Endodermal cell (in vitro differentiated cells): ENCODE data around the gene RGS6. TPM values are rescaled to one million over a fixed set of nuclear protein-coding genes. Genes with fewer than 3 reads are reported as not detected.

ENCODE experiments used
- DNase-seq: peaks from one replicate; pipeline ENCODE4 v3.0.0-alpha.2; 2017
- H3K27ac ChIP-seq: 2 replicates; pipeline ENCODE4 v1.5.1; 2013; ENCODE audit warnings: mild to moderate bottlenecking, low read depth, low read length, moderate library complexity
- H3K27me3 ChIP-seq: 2 replicates; pipeline ENCODE4 v1.6.1; 2013; ENCODE audit warnings: mild to moderate bottlenecking, low read length, moderate library complexity; ENCODE audit not compliant: insufficient read depth, control insufficient read depth, poor library complexity, severe bottlenecking
- H3K36me3 ChIP-seq: 2 replicates; pipeline ENCODE4 v1.7.0; 2013; ENCODE audit warnings: mild to moderate bottlenecking, low read length, moderate library complexity; ENCODE audit not compliant: control insufficient read depth, insufficient read depth
- H3K4me1 ChIP-seq: one replicate; pipeline ENCODE4 v1.7.0; 2013; ENCODE audit warnings: low read length; ENCODE audit not compliant: control insufficient read depth, insufficient read depth
- H3K4me3 ChIP-seq: 2 replicates; pipeline ENCODE4 v1.5.1; 2013; ENCODE audit warnings: mild to moderate bottlenecking, low read length, moderate library complexity
- H3K9ac ChIP-seq: 2 replicates; pipeline ENCODE4 v1.6.1; 2013; ENCODE audit warnings: mild to moderate bottlenecking, low read length, moderate library complexity; ENCODE audit not compliant: poor library complexity, severe bottlenecking; ENCODE audit errors: extremely low read depth
- H3K9me3 ChIP-seq: 2 replicates; pipeline ENCODE4 v1.6.1; 2013; ENCODE audit warnings: mild to moderate bottlenecking, low read length, moderate library complexity; ENCODE audit not compliant: control insufficient read depth
- H3K27ac Mint-ChIP-seq: 2 replicates; pipeline ENCODE4 v1.8.0; 2020; ENCODE audit warnings: mixed read lengths
- H3K27me3 Mint-ChIP-seq: 2 replicates; pipeline ENCODE4 v1.8.0; 2021; ENCODE audit warnings: mild to moderate bottlenecking, mixed read lengths; ENCODE audit not compliant: insufficient read depth
- H3K36me3 Mint-ChIP-seq: 2 replicates; pipeline ENCODE4 v1.8.0; 2020; ENCODE audit warnings: low read depth, mixed read lengths
- H3K4me1 Mint-ChIP-seq: 2 replicates; pipeline ENCODE4 v1.8.0; 2020; ENCODE audit warnings: mixed read lengths
- H3K4me3 Mint-ChIP-seq: 2 replicates; pipeline ENCODE4 v1.8.0; 2020; ENCODE audit warnings: mild to moderate bottlenecking, moderate library complexity, mixed read lengths
- H3K9me3 Mint-ChIP-seq: 2 replicates; pipeline ENCODE4 v1.8.0; 2020; ENCODE audit warnings: mild to moderate bottlenecking, mixed read lengths
- WGBS, 2 experiments: methylation state at CpG; one replicate each; pipeline versions ENCODE4 v1.1.5 to v1.1.7; 2013; ENCODE audit warnings: missing lambda C conversion rate in 2 of 2, mixed read lengths in 1 of 2; ENCODE audit not compliant: insufficient coverage in 1 of 2, insufficient read length in 1 of 2; 5-methylcytosine and 5-hydroxymethylcytosine counted together
- total RNA-seq, 2 donors: library from RNA; stranded (reverse); fragmentation: NEBNext Ultra II Directional in 1 of 2; extraction: Animal tissue kit (Norgen Biotek cat#: 25700) in 1 of 2; gene quantifications; 2 replicates in 1 of 2; 3 replicates in 1 of 2; pipeline ENCODE4 v1.2.1, GENCODE V29; 2021
- TF ChIP-seq, protein P1 (sequence below): fragments of 200-600 bp; sonication (generic); conservative IDR thresholded peaks from 2 replicates; pipeline ENCODE4 v1.5.0; 2021; ENCODE audit warnings: antibody characterized with exemption, mild to moderate bottlenecking

RGS6 gene
- total RNA-seq, 2 donors from 2014 or later = 10.1 to 16.3 TPM

- no peaks in the 10 kb centered on the region for H3K36me3 ChIP-seq
- no peaks in the 10 kb centered on the region for H3K27me3 ChIP-seq
- H3K4me3 ChIP-seq = no peak overlapping the region
- H3K9me3 Mint-ChIP-seq = peaks cover 20% of the 10 kb centered on the region
- no peaks in the 10 kb centered on the region for H3K27me3 Mint-ChIP-seq
- no peak for DNase-seq
- H3K36me3 Mint-ChIP-seq = peaks cover 21% of the 10 kb centered on the region
- TF ChIP-seq, protein P1, sequence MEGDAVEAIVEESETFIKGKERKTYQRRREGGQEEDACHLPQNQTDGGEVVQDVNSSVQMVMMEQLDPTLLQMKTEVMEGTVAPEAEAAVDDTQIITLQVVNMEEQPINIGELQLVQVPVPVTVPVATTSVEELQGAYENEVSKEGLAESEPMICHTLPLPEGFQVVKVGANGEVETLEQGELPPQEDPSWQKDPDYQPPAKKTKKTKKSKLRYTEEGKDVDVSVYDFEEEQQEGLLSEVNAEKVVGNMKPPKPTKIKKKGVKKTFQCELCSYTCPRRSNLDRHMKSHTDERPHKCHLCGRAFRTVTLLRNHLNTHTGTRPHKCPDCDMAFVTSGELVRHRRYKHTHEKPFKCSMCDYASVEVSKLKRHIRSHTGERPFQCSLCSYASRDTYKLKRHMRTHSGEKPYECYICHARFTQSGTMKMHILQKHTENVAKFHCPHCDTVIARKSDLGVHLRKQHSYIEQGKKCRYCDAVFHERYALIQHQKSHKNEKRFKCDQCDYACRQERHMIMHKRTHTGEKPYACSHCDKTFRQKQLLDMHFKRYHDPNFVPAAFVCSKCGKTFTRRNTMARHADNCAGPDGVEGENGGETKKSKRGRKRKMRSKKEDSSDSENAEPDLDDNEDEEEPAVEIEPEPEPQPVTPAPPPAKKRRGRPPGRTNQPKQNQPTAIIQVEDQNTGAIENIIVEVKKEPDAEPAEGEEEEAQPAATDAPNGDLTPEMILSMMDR = no peak
- H3K27ac ChIP-seq = no peak overlapping the region
- peaks cover 13% of the 10 kb centered on the region for H3K9me3 ChIP-seq
- peaks cover 5% of the 10 kb centered on the region for H3K4me1 Mint-ChIP-seq
- no peaks in the 10 kb centered on the region for H3K4me1 ChIP-seq
- no peak overlapping the region for H3K9ac ChIP-seq
- WGBS, 2 experiments = 82 to 90% methylated on average over 5 of the region's 5 CpGs
- no peak overlapping the region for H3K4me3 Mint-ChIP-seq
- no peak overlapping the region for H3K27ac Mint-ChIP-seq
Observed at GRCh38 chr14:71947947-71948500, 15.8 kb downstream of the RGS6 start.

- no peaks in the 10 kb centered on the region for H3K27me3 ChIP-seq
- DNase-seq = no peak
- H3K4me1 ChIP-seq = no peaks in the 10 kb centered on the region
- Mint-ChIP-seq H3K27ac (no peak overlapping the region), H3K36me3 (peaks cover 22% of the 10 kb centered on the region), H3K4me3 (no peak overlapping the region), H3K9me3 (peaks cover 22% of the 10 kb centered on the region), H3K27me3 (no peaks in the 10 kb centered on the region), H3K4me1 (peaks cover 19% of the 10 kb centered on the region)
- no peaks in the 10 kb centered on the region for H3K36me3 ChIP-seq
- no peak overlapping the region for H3K9ac ChIP-seq
- no peak overlapping the region for H3K27ac ChIP-seq
- peaks cover 24% of the 10 kb centered on the region for H3K9me3 ChIP-seq
- WGBS, 2 experiments = 97 to 100% methylated on average over 2 to 6 of the region's 6 CpGs
- TF ChIP-seq, protein P1 = no peak
- no peak overlapping the region for H3K4me3 ChIP-seq
Observed at GRCh38 chr14:71952381-71953363, 20.4 kb downstream of the RGS6 start.

GRCh38 chr14:71956920-71957563 is 24.8 kb downstream of the RGS6 start:
- no peaks in the 10 kb centered on the region for H3K27me3 ChIP-seq
- TF ChIP-seq, protein P1 = no peak
- peaks cover 5% of the 10 kb centered on the region for H3K4me1 ChIP-seq
- no peak for DNase-seq
- H3K36me3 Mint-ChIP-seq = peaks cover 4% of the 10 kb centered on the region
- no peaks in the 10 kb centered on the region for H3K36me3 ChIP-seq
- H3K4me3 Mint-ChIP-seq = no peak overlapping the region
- H3K4me3 ChIP-seq = no peak overlapping the region
- peaks cover 39% of the 10 kb centered on the region for H3K4me1 Mint-ChIP-seq
- H3K27ac ChIP-seq = no peak overlapping the region
- H3K27ac Mint-ChIP-seq = no peak overlapping the region
- 69 to 70% methylated on average over 3 of the region's 3 CpGs for WGBS, 2 experiments
- no peak overlapping the region for H3K9ac ChIP-seq
- no peaks in the 10 kb centered on the region for H3K27me3 Mint-ChIP-seq
- peaks cover 11% of the 10 kb centered on the region for H3K9me3 ChIP-seq
- peaks cover 2% of the 10 kb centered on the region for H3K9me3 Mint-ChIP-seq
